GM18907 (cell line): ENCODE measurements around the gene PXDC1.

ENCODE experiments used
- ATAC-seq: cut with Tn5 transposase; IDR thresholded peaks from one replicate; pipeline ENCODE4 v1.9.1; 2021; ENCODE audit warnings: mild to moderate bottlenecking, moderate library complexity; ENCODE audit not compliant: unreplicated experiment

The PXDC1 gene

DNA sequence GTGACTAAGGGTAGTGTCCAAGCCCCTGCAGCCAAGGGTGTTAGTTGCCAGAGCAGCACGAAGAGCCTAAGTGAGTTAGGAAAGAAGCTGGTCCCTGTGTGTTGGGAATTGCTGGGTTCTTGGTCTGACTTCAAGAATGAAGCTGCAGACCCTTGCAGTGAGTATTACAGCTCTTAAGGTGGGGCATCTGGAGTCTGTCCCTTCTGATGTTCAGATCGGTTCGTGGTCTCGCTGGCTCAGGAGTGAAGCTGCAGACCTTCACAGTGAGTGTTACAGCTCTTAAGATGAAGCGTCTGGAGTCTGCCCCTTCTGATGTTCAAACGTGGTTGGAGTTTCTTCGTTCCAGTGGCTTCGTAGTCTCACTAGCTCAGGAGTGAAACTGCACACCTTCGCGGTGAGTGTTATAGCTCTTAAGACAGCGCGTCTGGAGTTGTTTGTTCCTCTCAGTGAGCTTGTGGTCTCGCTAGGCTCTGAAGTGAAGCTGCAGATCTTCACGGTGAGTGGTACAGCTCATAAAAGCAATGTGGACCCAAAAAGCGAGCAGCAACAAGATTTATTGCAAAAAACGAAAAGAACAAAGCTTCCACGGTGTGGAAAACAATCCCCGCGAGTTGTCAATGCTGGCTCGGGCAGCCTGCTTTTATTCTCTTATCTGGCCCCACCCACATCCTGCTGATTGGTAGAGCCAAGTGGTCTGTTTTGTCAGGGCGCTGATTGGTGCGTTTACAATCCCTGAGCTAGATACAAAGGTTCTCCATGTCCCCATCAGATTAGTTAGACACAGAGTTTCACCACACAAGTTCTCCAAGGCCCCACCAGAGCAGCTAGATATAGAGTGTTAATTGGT, 31.8 kb downstream of the PXDC1 start:
- no peak for ATAC-seq

DNA sequence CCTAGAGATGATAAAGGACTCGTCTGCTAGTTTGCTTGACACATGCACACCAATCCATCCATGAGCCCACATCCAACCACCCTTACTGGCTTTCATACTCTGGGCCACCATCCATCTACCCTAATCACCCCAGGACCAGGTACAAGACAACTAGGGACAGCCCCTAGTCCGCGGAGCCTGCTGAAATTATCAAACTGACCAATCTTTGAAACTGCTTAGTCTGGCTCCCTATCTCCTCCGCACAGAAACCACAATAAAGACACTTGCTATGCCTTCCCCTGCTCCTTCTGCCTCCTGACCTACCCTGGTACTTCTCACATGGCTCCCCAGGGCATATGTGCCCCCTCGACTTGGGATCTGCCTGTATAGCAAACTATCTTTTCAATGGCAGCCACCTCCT, 33.1 kb downstream of the PXDC1 start:
- no peak for ATAC-seq

DNA sequence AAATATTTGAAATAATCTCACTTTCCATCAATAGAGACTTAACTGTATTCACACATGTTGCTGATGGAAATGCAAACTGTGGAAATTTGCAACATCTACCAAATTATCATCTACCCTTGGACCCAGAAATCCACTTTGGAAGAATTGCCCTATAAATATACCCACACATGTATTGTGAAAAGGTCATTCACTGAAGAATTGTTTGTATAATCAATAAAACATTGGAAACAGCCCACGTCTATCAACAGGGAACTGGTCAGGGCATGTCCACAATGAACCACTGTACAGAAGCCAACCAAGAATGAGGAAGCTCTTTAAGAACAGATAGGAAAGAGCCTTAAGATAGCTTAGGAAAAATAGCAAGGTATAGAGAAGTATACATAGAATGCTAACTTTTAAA, 36.2 kb downstream of the PXDC1 start:
- no peak for ATAC-seq

DNA sequence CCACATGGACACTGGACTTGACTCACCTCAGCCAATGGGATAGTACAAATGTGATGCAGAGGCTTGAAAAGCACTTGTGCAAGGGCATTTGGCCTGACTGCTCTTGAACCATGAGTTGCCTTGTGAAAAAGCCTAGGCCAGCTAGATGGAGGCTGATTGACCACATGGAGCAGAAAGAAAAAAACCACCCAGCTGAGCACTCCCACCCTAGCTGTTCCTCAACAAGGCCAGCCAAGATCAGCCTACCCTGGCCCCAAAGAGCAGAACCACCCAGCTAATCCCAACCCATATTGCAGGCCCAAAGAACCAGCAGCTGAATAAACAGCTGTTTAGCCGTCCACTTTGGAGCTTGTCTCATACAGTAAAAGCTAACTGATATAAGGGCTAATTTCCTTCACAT, 36.7 kb downstream of the PXDC1 start:
- ATAC-seq: no peak

DNA sequence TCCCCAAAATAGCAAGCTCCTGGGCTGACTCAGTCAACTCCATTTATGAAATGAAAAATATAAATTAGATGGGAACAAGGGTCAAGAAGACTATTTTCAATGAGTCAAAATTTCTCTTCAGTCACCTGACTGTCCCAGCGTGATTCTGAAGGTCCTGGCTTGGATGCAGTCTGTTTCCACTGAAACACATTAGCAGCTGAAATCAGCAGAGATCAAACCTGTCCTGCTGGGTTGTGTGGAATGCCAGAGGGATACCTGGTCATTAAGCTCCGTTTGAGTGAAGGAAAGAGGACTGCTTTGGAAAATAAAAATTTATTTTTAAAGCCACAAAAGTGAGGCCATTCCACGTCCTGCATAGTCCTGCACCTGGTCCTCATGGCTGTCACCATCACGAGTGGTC, 37.4 kb downstream of the PXDC1 start:
- no peak for ATAC-seq

DNA sequence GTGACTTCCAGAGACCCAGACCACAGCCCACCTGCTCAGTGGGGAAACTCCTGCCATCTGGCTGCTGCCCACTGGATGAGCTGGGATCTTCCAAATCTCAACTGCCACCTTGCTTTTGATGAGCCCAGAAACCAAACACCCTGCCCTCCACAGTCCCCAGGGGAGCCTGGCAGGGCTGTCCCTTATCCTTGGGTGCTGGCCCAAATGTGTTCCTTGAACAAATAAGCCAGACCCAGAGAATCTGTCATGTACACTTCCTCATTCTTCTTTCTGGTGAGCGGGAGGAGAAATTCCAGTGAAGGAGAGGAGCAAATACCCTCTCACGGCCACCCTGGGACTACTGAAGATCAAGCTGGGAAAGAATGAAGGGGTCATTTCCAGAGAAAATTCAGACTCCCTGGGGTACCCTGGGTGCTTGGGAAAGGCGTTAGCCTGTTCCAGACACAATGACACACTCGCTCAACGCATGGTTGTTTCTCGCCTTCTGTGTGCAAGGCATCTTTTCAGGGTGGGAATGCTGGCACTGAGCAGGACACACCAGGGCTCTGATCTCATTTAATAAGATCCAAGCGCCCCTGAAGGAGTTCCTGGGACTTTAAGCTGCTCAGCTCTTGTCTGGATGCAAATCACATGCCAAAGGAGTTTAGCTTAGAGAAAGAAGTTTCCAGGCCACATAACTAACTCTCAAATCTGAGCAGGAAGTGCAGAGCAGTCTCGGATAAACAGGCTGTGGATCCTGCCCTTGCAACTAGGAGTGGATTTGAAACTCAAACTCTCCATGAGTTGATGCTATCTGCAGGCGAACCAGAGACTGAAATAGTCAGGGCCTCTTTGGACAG, 38.5 kb downstream of the PXDC1 start:
- no peak for ATAC-seq

DNA sequence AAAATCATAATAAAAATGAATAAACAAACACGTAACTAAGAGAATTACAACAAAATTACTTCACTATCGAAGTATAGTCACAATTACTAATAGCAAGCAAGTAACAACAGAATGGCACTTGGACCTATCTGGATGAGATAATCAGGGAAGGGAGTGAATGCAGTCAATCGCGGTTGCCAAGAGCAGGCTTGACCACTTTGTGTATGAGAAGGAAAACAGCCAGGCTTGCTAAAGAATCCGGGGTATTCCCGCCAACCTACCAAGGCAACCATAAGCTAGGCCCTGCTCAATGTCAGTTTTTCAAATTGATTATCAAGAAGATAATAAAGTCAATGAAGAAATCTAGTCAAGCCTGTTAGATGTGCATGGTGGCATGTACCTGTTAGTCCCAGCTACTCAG, 39.7 kb downstream of the PXDC1 start:
- no peak for ATAC-seq

DNA sequence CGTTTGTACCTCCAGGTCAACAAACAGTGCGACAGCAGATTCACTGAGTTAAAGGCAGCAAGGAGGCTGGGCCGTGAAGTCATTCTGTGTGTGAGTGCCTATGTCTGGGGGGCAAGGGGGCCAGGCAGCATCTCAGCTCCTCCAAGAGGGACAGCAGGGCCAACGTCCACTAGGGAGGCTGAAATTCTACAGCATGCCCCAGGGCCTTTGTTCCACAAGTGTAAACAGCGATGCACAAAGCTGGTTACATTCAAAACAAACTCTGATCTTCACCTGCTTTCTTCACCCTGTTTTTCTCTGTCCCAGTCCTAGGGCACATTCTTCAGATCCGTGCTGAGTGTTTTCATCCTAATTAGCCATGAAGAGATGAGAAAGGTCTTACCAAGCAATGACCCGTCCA, 41.1 kb downstream of the PXDC1 start:
- no peak for ATAC-seq

DNA sequence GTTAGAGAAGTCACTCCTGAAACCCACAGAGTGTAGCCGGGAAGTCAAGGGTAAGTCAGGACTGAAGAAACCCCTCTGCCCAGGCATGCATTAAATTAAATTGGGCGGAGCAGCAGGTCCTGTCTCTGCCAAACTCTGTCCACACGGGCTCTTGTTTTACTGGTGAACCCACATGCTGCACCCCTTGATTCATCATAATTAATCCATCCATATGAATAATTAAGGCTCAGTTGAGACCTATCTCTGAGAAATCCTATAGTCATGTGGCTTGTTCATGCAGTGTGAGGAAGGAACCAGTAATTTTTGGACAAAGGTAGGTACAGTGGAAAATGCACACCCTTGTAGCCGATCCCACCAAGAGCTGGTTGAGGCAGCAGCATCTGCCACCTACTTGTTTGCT, 43.0 kb downstream of the PXDC1 start:
- no peak for ATAC-seq

DNA sequence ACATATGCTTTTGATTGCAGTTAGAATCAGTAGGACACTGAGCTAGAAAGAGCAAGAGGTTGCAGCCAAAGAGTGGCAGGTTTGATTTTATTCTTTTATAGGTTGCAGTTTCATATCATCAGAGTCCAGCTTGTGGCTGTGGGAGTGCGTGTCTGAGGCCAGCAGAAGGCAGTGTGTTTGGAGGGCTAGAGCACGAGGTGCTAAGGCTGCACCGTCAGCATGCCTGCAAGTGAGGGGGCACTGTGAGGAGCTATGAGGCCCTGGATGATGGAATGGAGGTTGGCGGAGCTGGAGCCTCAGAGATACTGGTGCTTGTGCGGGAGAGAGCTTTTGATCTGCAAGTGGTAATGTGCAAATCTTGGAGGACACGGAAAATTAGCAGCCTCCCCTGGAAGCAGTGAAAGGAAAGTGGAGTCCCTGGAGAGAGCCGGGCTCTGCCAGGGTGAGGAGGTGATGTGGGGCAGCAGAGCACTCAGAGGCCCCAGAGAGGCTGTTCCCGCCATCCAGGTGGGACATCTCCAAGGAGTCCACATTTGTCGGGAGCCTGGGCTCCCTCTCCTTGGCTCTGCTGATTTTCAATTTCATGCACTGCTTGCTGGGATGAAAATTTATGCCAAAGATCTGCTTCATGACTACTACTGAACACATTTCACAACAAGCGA, 43.6 kb downstream of the PXDC1 start:
- no peak for ATAC-seq

DNA sequence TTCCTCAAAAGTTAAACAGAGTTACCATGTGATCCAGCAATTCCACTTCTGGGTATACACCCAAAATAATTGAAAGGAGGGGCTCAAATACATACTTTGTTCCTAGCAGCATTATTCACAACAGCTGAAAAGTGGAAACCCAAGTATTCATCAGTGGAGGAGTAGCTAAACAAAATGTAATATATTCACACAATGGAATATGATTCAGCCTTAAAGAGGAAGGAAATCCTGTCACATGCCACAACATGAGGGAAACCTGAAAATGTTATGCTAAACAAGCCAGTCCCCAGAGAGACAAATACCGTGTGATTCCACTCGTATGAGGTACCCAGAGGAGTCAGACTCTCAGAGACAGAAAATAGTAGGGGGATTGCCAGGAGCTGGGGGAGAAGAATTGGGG, 44.5 kb downstream of the PXDC1 start:
- ATAC-seq: no peak

DNA sequence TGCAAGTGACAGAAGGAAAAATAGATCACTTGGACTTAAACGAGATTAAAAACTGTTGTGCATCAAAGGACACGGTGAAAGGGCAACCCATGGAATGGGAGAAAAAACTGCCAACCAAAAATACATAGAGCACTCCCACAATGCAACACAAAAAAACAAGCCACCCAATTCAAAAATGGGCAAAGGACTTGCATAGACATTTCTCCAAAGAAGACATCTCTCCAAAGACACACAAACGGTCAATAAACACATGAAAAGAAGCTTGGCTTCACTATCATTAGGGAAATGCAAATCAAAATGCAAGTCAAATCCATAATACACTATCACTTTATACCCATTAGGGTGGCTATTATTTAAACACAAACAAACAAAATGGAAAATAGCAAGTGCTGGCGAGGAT, 45.0 kb downstream of the PXDC1 start:
- ATAC-seq: no peak

DNA sequence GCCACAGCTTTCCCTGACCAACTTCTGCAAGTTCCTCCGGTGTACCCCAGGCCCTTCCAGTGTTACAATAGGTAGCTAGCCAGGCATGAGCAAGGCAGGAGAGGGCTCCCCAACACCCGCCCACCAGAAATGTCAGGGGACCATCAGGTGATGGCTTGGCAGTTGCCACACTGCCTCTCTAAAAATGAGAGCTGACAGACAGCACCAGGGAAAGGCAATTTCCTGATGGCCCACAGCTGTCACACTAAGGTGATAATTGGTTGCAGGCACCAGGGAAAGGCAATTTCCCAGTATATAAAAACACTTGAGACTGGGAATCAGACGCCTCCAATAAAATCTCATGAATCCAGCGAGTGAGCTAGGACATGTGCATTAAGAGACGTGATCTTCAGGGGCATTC, 49.9 kb downstream of the PXDC1 start:
- no peak for ATAC-seq

DNA sequence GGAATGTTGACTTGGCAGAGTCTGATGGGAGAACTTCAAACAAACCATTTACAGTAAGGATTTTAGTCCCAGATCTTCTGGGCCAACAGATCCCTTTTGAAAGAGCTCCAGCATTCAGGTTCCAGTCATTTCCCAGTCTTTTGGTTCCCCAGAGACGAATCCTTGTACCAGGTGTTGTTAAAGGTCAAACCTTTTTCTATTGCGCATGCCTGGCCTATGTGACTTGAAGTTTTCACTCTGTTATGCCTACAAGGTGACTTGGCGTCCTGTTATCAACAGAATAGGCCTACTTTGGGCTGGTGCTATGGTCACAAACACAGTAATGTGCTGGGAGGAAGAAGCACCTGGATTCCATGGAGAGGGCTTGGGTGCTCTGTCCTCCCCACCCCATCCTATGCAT, 52.3 kb downstream of the PXDC1 start:
- ATAC-seq: no peak

DNA sequence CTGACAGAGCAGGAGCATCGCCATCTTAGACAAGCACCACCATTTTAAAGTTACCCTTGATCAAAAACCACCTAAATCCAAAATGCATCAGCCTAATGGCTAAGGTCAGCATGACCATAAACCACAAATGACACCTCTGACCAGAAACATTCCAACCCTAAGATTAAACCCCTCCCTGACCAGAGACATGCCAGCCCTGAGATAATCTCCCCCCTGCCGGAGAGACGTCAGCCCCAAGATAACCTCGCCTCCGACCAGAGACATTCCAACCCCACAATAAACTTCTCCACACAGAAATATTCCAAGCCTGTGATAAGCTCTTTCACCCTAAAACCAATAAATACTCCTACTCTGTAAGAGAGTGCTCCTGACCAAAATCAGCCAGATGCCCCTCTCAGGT, 53.5 kb downstream of the PXDC1 start:
- ATAC-seq: no peak

DNA sequence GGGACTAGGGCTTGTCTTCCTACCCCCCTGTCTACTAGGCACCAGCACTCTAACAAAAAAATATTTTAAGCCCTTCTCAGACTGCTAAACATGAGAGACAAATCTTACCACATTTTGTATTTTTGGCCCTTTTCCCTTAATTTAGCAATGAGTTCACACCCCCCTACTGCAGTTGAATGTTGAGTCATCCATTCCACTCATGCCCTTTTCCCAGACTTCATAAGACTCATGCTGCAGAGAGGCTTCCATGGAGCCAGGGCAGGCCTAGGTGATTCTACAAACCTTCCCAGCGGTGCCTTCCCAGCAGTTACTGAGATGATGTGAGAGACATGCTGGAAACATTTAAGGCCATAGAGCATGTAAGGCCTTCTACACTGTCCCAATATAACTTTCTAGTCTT, 53.9 kb downstream of the PXDC1 start:
- no peak for ATAC-seq

DNA sequence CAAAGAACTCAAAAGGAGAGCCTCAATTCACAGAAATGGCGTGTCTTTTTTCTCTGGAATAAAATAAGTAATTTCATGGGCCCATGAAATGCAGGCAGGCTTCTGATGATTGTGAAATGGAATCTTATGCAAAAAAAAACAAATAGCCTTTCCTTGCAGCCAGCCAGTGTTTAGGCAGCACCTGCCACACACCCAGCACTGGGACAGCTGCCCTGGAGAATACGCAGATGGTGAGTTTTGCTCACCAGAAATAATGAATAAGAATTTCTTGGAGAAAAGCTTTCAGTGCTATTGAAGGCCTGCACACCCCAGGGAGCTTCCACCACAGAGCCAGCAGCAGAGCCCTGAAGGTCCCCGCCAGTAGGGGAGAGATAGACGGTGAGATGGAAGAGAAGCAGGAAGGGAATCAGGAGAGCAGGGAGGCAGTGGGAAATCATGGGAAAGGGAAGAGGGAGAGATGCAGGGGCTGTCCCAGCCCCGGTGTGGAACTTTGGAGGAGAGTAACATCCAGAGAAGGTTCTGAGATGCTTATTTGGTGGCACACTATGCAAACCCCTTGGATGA, 54.9 kb downstream of the PXDC1 start:
- ATAC-seq: no peak

DNA sequence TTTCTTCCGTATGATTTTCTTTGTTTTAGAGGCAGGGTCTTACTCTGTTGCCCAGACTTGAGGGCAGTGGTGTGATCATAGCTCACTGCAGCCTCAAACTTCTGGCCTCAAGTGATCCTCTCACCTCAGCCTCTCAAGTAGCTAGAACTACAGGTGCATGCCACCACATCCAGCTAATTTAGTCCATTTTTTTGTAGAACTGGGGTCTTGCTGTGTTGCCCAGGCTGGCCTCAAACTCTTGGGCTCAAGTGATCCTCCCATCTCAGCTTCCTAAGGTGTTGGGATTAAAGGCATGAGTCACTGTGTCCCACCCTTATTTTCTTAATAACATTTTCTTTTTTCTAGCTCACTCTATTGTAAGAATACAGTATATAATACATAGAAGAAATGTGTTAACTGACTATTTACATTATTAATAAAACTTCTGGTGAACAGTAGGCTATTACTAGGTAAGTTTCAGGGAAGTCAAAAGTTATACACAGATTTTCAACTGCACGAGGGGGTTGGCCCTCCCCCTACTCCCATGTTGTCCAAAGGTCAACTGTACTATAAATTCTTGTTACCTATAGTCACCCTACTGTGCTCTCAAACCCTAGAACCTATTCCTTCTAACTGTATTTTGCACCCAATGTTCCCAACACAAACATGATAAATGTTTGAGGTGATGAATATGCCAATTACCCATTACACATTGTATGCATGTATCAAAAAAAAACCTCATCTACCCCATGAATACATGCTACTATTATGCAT, 56.3 kb downstream of the PXDC1 start:
- no peak for ATAC-seq

DNA sequence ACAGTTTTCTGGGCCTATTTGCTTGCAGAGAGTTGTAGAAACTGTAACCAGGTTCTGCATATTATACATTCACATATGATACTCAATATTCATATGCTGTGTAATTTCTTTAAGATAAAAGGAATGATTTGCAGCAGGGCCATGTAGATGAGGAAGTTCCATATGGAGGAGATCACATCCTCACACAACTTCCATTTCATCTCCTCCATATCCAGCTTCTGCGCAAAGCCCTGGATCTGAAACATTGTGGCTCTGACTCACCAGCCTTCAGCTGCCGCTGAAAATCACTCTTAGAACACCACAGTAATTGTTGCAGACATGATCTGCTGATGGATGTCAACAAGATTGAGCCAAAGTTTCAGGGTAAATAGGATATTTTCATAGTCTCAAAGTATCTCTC, 57.7 kb downstream of the PXDC1 start:
- ATAC-seq: no peak

DNA sequence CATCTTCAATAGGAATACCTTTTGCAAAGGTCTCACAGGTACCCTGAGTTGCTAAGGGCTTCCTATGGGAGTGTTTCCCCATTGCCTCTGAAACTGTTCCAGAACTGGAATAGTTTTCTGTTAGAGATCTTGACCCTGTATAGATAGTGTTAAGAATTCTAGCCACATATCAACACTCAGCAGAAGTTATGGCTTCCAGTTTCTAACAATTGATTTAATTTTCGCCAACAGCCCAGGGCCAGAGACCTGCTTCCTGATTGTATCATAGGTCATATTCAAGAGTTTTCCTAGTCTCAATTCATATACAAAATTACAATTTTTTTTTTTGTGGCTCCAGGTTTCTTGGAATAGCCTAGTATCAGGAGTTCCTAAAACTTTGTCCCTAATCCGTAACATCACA, 61.0 kb downstream of the PXDC1 start:
- no peak for ATAC-seq

DNA sequence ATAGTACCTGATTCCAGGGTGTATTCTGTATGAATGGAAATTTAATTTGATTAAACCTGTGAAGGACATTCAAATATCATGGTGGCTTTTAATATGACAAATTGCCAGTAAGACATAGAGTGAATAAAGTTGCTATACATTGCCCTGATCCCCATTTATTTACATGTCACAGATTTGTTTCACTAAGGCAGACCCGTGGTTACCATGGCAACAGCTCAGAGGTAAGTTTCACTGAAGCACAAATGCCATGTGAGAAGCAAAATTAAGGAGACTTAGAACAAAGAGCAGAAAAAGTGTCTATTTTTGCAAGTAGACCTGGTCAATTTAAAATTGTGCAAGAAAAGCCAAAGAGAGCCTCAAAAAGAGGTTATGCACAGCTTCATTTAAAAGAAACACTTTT, 63.7 kb downstream of the PXDC1 start:
- no peak for ATAC-seq
